HEK293T (cell line): ENCODE data around the gene BRIP1.

Experiments
- CTCF ChIA-PET: fragments of 350-600 bp; formaldehyde crosslinking; extraction: SDS; loops from one replicate; lab custom pipeline; 2021; ENCODE audit warnings: antibody characterized with exemption, inconsistent platforms; lab: Yijun Ruan, JAX
- POLR2A ChIA-PET: fragments of 350-600 bp; formaldehyde crosslinking; extraction: SDS; loops from one replicate; lab custom pipeline; 2020; ENCODE audit warnings: antibody characterized with exemption, inconsistent platforms; lab: Yijun Ruan, JAX
- DNase-seq: peaks from one replicate; pipeline ENCODE4 v3.0.0; 2012; ENCODE audit warnings: mixed read lengths; ENCODE audit errors: extremely low spot score
- ARNT ChIP-seq: fragments of 450-650 bp; IDR thresholded peaks from 2 replicates; pipeline ENCODE4 v1.6.1; 2017; ENCODE audit warnings: mild to moderate bottlenecking
- BHLHE40 ChIP-seq: fragments of 450-650 bp; IDR thresholded peaks from 2 replicates; pipeline ENCODE4 v1.6.1; 2016; ENCODE audit warnings: mild to moderate bottlenecking, moderate library complexity, borderline replicate concordance
- CTBP1 ChIP-seq: fragments of 450-650 bp; IDR thresholded peaks from 2 replicates; pipeline ENCODE4 v1.6.1; 2016; ENCODE audit warnings: borderline replicate concordance
- ELF4 ChIP-seq: fragments of 450-650 bp; IDR thresholded peaks from 2 replicates; pipeline ENCODE4 v1.6.1; 2017; ENCODE audit warnings: antibody characterized with exemption
- FOXA1 ChIP-seq: fragments of 450-650 bp; IDR thresholded peaks from 2 replicates; pipeline ENCODE4 v1.6.1; 2016; ENCODE audit warnings: mild to moderate bottlenecking
- FOXK2 ChIP-seq: fragments of 450-650 bp; IDR thresholded peaks from 2 replicates; pipeline ENCODE4 v1.6.1; 2016; ENCODE audit warnings: mild to moderate bottlenecking
- FOXM1 ChIP-seq: fragments of 450-650 bp; IDR thresholded peaks from 2 replicates; pipeline ENCODE4 v1.6.1; 2017; ENCODE audit warnings: mild to moderate bottlenecking, borderline replicate concordance
- HDGF ChIP-seq: fragments of 450-650 bp; IDR thresholded peaks from 2 replicates; pipeline ENCODE4 v1.6.1; 2017; ENCODE audit warnings: antibody characterized with exemption, borderline replicate concordance
- L3MBTL2 ChIP-seq: fragments of 450-650 bp; conservative IDR thresholded peaks from 2 replicates; pipeline ENCODE4 v1.6.1; 2016; ENCODE audit warnings: mild to moderate bottlenecking
- LEF1 ChIP-seq: fragments of 450-650 bp; IDR thresholded peaks from 2 replicates; pipeline ENCODE4 v1.6.1; 2017; ENCODE audit warnings: mild to moderate bottlenecking, borderline replicate concordance
- NFRKB ChIP-seq: fragments of 450-650 bp; IDR thresholded peaks from 2 replicates; pipeline ENCODE4 v1.6.1; 2016; ENCODE audit warnings: mild to moderate bottlenecking, moderate library complexity
- PKNOX1 ChIP-seq: fragments of 450-650 bp; IDR thresholded peaks from 2 replicates; pipeline ENCODE4 v1.6.1; 2016
- SP1 ChIP-seq: fragments of 450-650 bp; IDR thresholded peaks from 2 replicates; pipeline ENCODE4 v1.6.1; 2017
- SUZ12 ChIP-seq: fragments of 450-650 bp; IDR thresholded peaks from 2 replicates; pipeline ENCODE4 v1.6.1; 2016; ENCODE audit warnings: mild to moderate bottlenecking
- TARDBP ChIP-seq: fragments of 450-650 bp; IDR thresholded peaks from 2 replicates; pipeline ENCODE4 v1.6.1; 2016
- ZNF384 ChIP-seq: fragments of 450-650 bp; IDR thresholded peaks from 2 replicates; pipeline ENCODE4 v1.6.1; 2016

The BRIP1 gene

GRCh38 chr17:61641084-61641483 is 222.2 kb downstream of the BRIP1 start:
- POLR2A ChIA-PET: no interaction called here
- DNase-seq: no peak
- CTCF ChIA-PET: no interaction called here
- no peak for TF ChIP-seq L3MBTL2
- TF ChIP-seq ELF4: no peak
- no peak for TF ChIP-seq PKNOX1
- TF ChIP-seq BHLHE40: no peak
- no peak for TF ChIP-seq LEF1
- no peak for TF ChIP-seq HDGF
- no peak for TF ChIP-seq ARNT
- no peak for TF ChIP-seq SUZ12

DNA sequence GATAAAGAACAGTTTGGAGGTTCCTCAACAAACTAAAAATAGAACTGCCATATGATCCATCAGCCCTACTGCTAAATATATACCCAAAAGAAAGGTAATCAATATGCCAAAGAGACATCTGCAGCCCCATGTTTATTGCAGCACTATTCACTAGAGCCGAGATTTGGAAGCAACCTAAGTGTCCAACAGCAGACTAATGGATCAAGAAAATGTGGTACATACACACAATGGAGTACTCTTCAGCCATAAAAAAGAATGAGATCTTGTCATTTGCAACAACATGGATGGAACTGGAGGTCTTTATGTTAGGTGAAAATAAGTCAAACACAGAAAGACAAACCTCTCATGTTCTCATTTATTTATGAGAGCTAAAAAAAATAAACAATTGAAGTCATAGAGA is 223.5 kb downstream of the BRIP1 start:
- no peak for TF ChIP-seq CTBP1
- TF ChIP-seq FOXM1: no peak
- TF ChIP-seq FOXA1: no peak
- TF ChIP-seq TARDBP: no peak
- no peak for TF ChIP-seq LEF1
- TF ChIP-seq NFRKB: no peak
- TF ChIP-seq ZNF384: no peak
- no peak for TF ChIP-seq HDGF
- TF ChIP-seq FOXK2: no peak
- no peak for TF ChIP-seq SP1
- TF ChIP-seq ELF4: no peak
- TF ChIP-seq PKNOX1: no peak
- TF ChIP-seq BHLHE40: no peak
- TF ChIP-seq SUZ12: no peak
- TF ChIP-seq ARNT: no peak
- no peak for TF ChIP-seq L3MBTL2
- CTCF ChIA-PET: no interaction called here
- POLR2A ChIA-PET: no interaction called here
- DNase-seq: no peak

DNA sequence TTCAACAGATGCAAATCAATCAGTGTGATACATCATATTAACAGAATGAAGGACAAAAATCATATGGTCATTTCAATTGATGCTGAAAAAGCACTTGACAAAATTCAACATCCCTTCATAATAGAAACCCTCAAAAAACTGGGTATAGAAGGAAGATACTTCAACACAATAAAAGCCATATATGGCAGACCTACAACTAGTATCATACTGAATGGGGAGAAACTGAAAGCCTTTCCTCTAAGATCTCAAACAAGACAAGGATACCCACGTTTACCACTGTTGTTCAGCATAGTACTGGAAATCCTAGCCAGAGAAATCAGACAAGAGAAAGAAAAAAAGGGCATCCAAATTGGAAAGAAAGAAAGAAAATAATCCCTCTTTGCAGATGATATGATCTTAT is 225.2 kb downstream of the BRIP1 start:
- CTCF ChIA-PET: no interaction called here
- no peak for DNase-seq
- POLR2A ChIA-PET: no interaction called here
- TF ChIP-seq LEF1 (no peak), CTBP1 (no peak), ELF4 (no peak), FOXK2 (no peak)

GRCh38 chr17:61635913-61636432 is 227.4 kb downstream of the BRIP1 start:
- peak; percentile 39 for DNase-seq
- ChIA-PET POLR2A (no interaction called here), CTCF (interaction anchor here (0.6 to 0.9 kb wide), 4 partner anchors 47 to 473 kb away, joined by 3 to 5 read pairs (median 4); no protein-coding TSS in a partner anchor)
- TF ChIP-seq CTBP1 (no peak), ZNF384 (peak; percentile 53), FOXM1 (no peak), PKNOX1 (peak; percentile 12; the same call in 1 of the 2 replicates)

- TF ChIP-seq FOXM1 (no peak), TARDBP (no peak), LEF1 (no peak), BHLHE40 (no peak), ELF4 (no peak), FOXK2 (no peak), HDGF (no peak), FOXA1 (no peak), ZNF384 (no peak), SP1 (no peak), SUZ12 (no peak), PKNOX1 (no peak), CTBP1 (no peak)
- CTCF ChIA-PET: interaction anchor here (0.7 to 0.9 kb wide), 2 partner anchors 48 to 474 kb away, joined by 3 to 4 read pairs; no protein-coding TSS in a partner anchor
- DNase-seq: no peak
- POLR2A ChIA-PET: no interaction called here
Measured at GRCh38 chr17:61634942-61635538, 228.3 kb downstream of the BRIP1 start.

DNA sequence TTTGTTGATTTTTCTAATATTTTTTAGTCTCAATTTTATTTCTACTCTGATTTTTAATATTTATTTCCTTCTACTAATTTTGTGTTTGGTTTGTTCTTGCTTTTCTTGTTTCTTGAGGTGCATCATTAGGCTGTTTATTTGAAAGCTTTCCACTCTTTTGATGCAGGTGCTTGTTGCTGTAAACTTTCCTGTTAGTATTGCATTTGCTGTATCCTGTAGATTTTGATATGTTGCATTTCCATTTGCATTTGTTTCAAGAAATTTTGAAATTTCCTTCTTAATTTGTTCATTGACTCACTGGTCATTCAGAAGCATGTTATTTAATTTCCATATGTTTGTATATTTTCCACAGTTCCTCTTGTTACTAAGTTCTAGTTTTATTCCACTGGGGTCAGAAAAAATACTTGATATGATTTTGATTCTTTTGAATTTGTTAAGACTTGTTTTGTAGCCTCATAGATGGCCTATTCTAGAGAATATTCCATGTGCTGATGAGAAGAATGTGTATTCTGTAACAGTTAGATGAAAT is 229.3 kb downstream of the BRIP1 start:
- DNase-seq: no peak
- POLR2A ChIA-PET: no interaction called here
- TF ChIP-seq FOXA1 (no peak), LEF1 (no peak), L3MBTL2 (no peak), HDGF (no peak), NFRKB (no peak), BHLHE40 (no peak), ELF4 (no peak), SUZ12 (no peak), ARNT (no peak), TARDBP (no peak), CTBP1 (no peak), ZNF384 (no peak), FOXM1 (no peak), PKNOX1 (no peak)
- CTCF ChIA-PET: no interaction called here
